A673 (cell line): ENCODE data around the gene CRTAP.

ENCODE experiments used
- CTCF ChIP-seq: fragments of 300-800, 200-600 bp; sonication (generic); conservative IDR thresholded peaks from 2 replicates; pipeline ENCODE4 v1.5.1; 2017; ENCODE audit warnings: low read depth, mild to moderate bottlenecking, antibody characterized with exemption, low read length, moderate library complexity, mixed read lengths
- EZH2 ChIP-seq: fragments of 200-600 bp; sonication (generic); IDR thresholded peaks from 2 replicates; pipeline ENCODE4 v1.6.1; 2017; ENCODE audit warnings: borderline replicate concordance, low read depth, mild to moderate bottlenecking, mixed read lengths, antibody characterized with exemption, low read length; ENCODE audit not compliant: poor library complexity, severe bottlenecking

- no peak for TF ChIP-seq CTCF
- TF ChIP-seq EZH2 = no peak
These were observed 9.0 kb upstream of the CRTAP start for GRCh38 chr3:33104803-33105202.
